ENCODE results near the gene ZNF558. TPM values are rescaled to one million over a fixed set of nuclear protein-coding genes. Genes with fewer than 3 reads are reported as not detected.
"Not testable (repeated sequence)": the region's sequence is repeated elsewhere in the genome, so short reads cannot be mapped to it uniquely, and the experiment has no call there.

The ZNF558 gene
- total RNA-seq, 2 donors from 2014 or later: 14.1 to 17.6 TPM

- no peak for TF ChIP-seq CTCF (IDR thresholded peaks at IDR 0.05)
- Histone ChIP-seq H3K9me3 (no peaks in the 10 kb centered on the region), H3K9ac (ENCODE audit: low read depth in 2 of 2, low read length in 2 of 2) (no peak overlapping the region), H3K4me3 (no peak overlapping the region), H3K27me3 (no peaks in the 10 kb centered on the region), H3K36me3 (no peaks in the 10 kb centered on the region), H3K27ac (no peak overlapping the region), H3K4me1 (no peaks in the 10 kb centered on the region)
- intact Hi-C loops (cut with DNase I): no loop called here
- DNase-seq: no peak
These were observed 37.3 kb downstream of the ZNF558 start for GRCh38 chr19:8794823-8795222.

GRCh38 chr19:8773587-8773986 lies 58.5 kb downstream of the ZNF558 start:
- not testable (repeated sequence) for H3K36me3 ChIP-seq, H3K27ac ChIP-seq

GRCh38 chr19:8769265-8769664 lies 62.8 kb downstream of the ZNF558 start:
- H3K36me3 ChIP-seq; H3K4me1 ChIP-seq; H3K27me3 ChIP-seq; DNase-seq; H3K4me3 ChIP-seq; intact Hi-C loops (cut with DNase I); H3K27ac ChIP-seq; H3K9ac ChIP-seq (ENCODE audit: low read depth in 2 of 2, low read length in 2 of 2); H3K9me3 ChIP-seq: not testable (repeated sequence)

More at GRCh38 chr19:8773587-8773986, 58.5 kb downstream of the ZNF558 start:
- H3K9me3 ChIP-seq; DNase-seq; intact Hi-C loops (cut with DNase I); H3K27me3 ChIP-seq; H3K4me3 ChIP-seq; H3K4me1 ChIP-seq; H3K9ac ChIP-seq (ENCODE audit: low read depth in 2 of 2, low read length in 2 of 2): not testable (repeated sequence)

- H3K27ac ChIP-seq; intact Hi-C loops (cut with DNase I); H3K4me3 ChIP-seq; H3K36me3 ChIP-seq; H3K4me1 ChIP-seq; H3K27me3 ChIP-seq; H3K9ac ChIP-seq (ENCODE audit: low read depth in 2 of 2, low read length in 2 of 2); H3K9me3 ChIP-seq; DNase-seq: not testable (repeated sequence)
These were observed 64.8 kb downstream of the ZNF558 start for GRCh38 chr19:8767257-8767656.

Other genes with a start within 250 kb of the ZNF558 start
- gene ADAMTS10, start 221.6 kb downstream of the ZNF558 start, total RNA-seq: 1 to 10 TPM; 3.9 TPM
- gene NFILZ, start 201.7 kb downstream of the ZNF558 start, total RNA-seq: not detected
- gene ACTL9, start 133.5 kb downstream of the ZNF558 start, total RNA-seq: not detected
- gene OR2Z1, start 110.7 kb downstream of the ZNF558 start, total RNA-seq: not detected
- gene MBD3L1, start 73 bp upstream of the ZNF558 start, total RNA-seq: not detected
- gene MUC16, start 178.1 kb upstream of the ZNF558 start, total RNA-seq: under 1 TPM in 1 of 2 donors, not detected in 1; 0.02 TPM